ENCODE data around the gene SRF.

Gene SRF

DNA sequence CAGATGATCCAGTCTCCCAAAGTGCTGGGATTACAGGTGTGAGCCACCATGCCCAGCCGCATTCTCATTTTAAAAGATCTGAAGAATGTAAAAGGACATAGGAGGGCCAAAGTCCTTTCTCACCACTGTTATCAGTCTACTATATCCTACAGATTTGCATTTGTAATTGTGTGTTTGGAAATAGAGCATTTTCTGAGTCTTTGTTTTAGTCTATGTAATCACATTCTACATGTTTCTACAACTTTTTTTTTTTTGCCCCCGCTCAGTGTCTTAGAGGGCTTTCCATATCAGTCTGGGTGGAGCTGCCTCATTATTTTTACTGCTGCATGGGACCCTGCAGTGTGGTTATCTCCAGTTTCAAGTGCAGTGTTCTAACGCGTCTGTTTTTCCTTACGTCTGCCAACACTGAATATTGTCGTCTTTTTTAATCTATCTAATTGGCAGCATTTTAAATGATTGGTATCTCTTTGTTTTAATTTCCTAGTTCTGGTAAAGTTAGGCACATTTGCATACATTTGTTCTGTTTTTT, 18.8 kb downstream of the SRF start:
- TF ChIP-seq, protein P1, sequence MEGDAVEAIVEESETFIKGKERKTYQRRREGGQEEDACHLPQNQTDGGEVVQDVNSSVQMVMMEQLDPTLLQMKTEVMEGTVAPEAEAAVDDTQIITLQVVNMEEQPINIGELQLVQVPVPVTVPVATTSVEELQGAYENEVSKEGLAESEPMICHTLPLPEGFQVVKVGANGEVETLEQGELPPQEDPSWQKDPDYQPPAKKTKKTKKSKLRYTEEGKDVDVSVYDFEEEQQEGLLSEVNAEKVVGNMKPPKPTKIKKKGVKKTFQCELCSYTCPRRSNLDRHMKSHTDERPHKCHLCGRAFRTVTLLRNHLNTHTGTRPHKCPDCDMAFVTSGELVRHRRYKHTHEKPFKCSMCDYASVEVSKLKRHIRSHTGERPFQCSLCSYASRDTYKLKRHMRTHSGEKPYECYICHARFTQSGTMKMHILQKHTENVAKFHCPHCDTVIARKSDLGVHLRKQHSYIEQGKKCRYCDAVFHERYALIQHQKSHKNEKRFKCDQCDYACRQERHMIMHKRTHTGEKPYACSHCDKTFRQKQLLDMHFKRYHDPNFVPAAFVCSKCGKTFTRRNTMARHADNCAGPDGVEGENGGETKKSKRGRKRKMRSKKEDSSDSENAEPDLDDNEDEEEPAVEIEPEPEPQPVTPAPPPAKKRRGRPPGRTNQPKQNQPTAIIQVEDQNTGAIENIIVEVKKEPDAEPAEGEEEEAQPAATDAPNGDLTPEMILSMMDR (IDR thresholded peaks at IDR 0.05; ENCODE audit: insufficient read depth, missing control alignments): no peak
- no peak for FAIRE-seq
- DNase-seq (ENCODE audit: insufficient read length, low spot score): no peak

DNA sequence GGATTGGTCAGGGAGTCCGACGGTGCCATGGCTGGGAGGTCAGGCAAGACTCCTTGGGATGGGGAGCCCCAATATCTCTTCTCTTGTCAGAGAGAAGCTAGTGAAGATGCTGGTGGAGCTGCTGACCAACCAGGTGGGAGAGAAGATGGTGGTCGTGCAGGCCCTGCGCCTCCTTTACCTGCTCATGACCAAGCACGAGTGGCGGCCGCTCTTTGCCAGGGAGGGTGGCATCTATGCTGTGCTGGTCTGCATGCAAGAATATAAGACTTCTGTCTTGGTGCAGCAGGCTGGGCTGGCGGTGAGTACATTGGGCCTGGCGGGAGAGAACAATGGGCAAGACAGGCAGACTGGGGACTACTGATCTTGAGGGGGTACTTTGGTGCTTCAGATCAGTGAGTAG, 21.8 kb downstream of the SRF start:
- DNase-seq (ENCODE audit: insufficient read length, low spot score) (no peak), FAIRE-seq (no peak)
- TF ChIP-seq, protein P1 (IDR thresholded peaks at IDR 0.05; ENCODE audit: insufficient read depth, missing control alignments): no peak

DNA sequence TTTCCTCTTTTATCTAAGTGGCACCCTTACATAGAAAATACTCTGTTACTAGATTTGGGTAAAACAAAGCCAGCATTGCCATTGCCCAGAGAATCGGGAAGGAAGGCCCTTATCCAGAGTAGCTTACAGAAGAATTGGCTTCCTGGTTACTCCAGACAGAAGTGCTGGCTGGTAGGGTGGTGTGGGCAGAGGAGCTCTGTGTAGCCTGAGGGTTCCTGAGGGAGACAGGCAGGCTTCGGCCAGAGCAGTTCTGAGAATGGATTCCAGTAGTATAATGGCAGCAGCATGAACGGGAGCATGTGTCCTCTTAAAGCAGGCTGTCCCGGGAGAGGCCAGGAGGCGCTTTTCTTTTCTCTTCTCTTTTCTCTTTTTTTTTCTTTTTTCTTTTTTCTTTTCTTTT, 22.9 kb downstream of the SRF start:
- TF ChIP-seq, protein P1 (IDR thresholded peaks at IDR 0.05; ENCODE audit: insufficient read depth, missing control alignments): no peak
- DNase-seq (ENCODE audit: insufficient read length, low spot score) (no peak), FAIRE-seq (no peak)

DNA sequence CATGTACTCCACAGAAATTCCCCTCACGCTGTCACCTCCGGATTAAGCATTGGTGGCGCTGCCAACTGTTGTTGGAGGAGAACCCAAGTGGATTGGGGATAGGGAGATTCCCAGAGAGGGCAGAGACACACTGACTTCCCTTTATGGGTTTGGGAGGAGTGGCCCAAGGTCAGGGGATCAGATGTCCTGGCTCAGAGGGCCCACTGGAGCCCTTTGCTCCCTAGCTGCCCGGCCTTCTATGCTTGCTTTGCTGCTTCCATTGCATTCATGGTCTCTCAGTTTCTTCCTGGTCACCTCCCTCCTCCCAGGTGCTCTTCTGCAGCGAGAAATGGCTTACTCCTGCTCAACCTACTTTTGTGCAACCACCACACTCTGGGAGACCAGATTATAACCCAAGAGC, 25.3 kb downstream of the SRF start:
- DNase-seq (ENCODE audit: insufficient read length, low spot score) (no peak), FAIRE-seq (no peak)
- TF ChIP-seq, protein P1 (IDR thresholded peaks at IDR 0.05; ENCODE audit: insufficient read depth, missing control alignments): no peak

DNA sequence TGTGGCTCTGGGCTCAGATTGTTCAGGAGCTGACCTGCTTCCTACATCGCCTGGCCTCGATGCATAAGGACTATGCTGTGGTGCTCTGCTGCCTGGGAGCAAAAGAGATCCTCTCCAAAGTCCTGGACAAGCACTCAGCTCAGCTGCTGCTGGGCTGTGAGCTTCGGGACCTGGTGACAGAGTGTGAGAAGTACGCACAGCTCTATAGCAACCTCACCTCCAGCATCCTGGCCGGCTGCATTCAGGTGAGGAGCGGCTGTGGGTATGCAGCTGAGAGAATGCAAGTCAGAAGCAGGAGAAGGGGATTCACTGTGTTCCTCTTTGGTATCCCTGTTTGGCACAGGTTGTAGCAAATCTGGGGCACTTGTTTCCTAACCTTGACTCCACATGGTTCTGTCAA, 28.8 kb downstream of the SRF start:
- FAIRE-seq (no peak), DNase-seq (ENCODE audit: insufficient read length, low spot score) (no peak)
- TF ChIP-seq, protein P1 (IDR thresholded peaks at IDR 0.05; ENCODE audit: insufficient read depth, missing control alignments): no peak

DNA sequence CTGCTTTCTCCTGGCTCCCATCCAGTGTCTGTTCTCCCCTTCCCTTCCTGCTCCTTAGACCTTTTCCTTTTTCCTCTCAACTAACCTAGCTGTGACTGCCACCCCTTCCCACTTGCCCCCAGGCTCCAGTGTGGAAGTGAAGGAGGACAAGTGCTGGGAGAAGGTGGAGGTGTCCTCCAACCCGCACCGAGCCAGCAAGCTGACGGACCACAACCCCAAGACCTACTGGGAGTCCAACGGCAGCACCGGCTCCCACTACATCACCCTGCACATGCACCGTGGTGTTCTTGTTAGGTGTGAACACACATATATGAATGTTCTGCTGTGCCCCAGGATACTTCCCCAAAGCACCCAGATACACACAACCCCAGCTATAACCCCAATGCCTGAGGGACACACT, 29.5 kb downstream of the SRF start:
- TF ChIP-seq, protein P1 (IDR thresholded peaks at IDR 0.05; ENCODE audit: insufficient read depth, missing control alignments): no peak
- FAIRE-seq (no peak), DNase-seq (ENCODE audit: insufficient read length, low spot score) (no peak)

DNA sequence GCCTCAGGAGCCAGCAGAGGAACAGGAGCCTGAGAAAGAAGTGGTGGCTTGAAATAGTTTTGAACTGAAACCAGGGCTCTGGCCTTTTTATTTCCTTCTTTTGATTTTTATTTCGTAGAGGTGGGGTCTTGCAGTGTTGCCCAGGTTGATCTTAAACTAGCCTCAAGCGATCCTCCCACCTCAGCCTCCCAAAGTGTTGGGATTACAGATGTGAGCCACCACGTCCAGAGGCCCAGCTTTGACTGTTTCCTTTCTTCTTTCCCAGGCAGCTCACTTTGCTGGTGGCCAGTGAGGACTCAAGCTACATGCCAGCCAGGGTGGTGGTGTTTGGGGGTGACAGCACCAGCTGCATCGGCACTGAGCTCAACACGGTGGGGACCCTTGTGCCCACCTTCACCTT, 31.4 kb downstream of the SRF start:
- FAIRE-seq (no peak), DNase-seq (ENCODE audit: insufficient read length, low spot score) (no peak)
- TF ChIP-seq, protein P1 (IDR thresholded peaks at IDR 0.05; ENCODE audit: insufficient read depth, missing control alignments): no peak
